Stomach (tissue), 4 donors: Measurements from ENCODE around the gene DNAJA3.

Experiments used
- CTCF ChIP-seq, 7 experiments: fragments of 450-650 bp in 4 of 7; fragments of 200-600 bp in 3 of 7; sonication (generic) in 3 of 7; IDR thresholded peaks; one replicate each; pipeline ENCODE4 v1.5.1; 2016 to 2019; ENCODE audit warnings: antibody characterized with exemption in 7 of 7, control low read depth in 2 of 7, mild to moderate bottlenecking in 1 of 7
- EP300 ChIP-seq: sonication (generic); formaldehyde crosslinking; IDR thresholded peaks from one replicate; pipeline ENCODE4 v1.6.1; 2017; ENCODE audit warnings: antibody characterized with exemption
- POLR2A ChIP-seq, 4 donors: fragments of 450-650 bp; IDR thresholded peaks; one replicate each; pipeline ENCODE4 v1.6.1; 2016; ENCODE audit warnings: antibody characterized with exemption in 4 of 4, control low read depth in 2 of 4, mild to moderate bottlenecking in 1 of 4, moderate library complexity in 1 of 4

- TF ChIP-seq CTCF (IDR thresholded peaks at IDR 0.05) (no peak), EP300 (no peak), POLR2A (IDR thresholded peaks at IDR 0.05) (no peak)
Observed at GRCh38 chr16:4488499-4488967, 62.9 kb downstream of the DNAJA3 start.
